Activated naive CD4-positive, alpha-beta T cell treated with anti-CD3 and anti-CD28 coated beads, Interleukin-2, amount 10 ng/mL, durations not matched to agents 5 hours and 36 hours (primary cell): ENCODE results near the gene RPAP3. TPM values are rescaled to one million over a fixed set of nuclear protein-coding genes. Genes with fewer than 3 reads are reported as not detected.

Experiments used
- total RNA-seq, 2 experiments: library from RNA; stranded (reverse); gene quantifications; one replicate each; pipeline ENCODE4 v1.2.3, GENCODE V29; 2021

RPAP3 gene
- 10 to 100 TPM; 34.5 to 38.6 TPM for total RNA-seq

GRCh38 chr12:47705566-47706425 lies at the start of gene RPAP3:
TSS of gene RPAP3 (minus strand) at chr12:47706030. CDS start at chr12:47702840, 3,190 bp downstream.

GRCh38 chr12:47725091-47725772 lies 19.4 kb upstream of the RPAP3 start, which contains the start of gene ENDOU:
TSS of gene ENDOU (minus strand) at chr12:47725490. CDS start at chr12:47725413, 77 bp downstream.

Other genes starting within 250 kb of the RPAP3 start
- not detected for gene ENDOU, start 19.5 kb upstream of the RPAP3 start, total RNA-seq
- gene RAPGEF3, start 52.9 kb upstream of the RPAP3 start, total RNA-seq: under 1 TPM; 0.15 to 0.24 TPM
- gene SLC48A1, start 67.2 kb upstream of the RPAP3 start, total RNA-seq: 10 to 100 TPM; 14.8 to 15.0 TPM
- 100 to 1,000 TPM; 340 to 361 TPM for gene HDAC7, start 113.9 kb upstream of the RPAP3 start, total RNA-seq
- 10 to 100 TPM; 13.0 to 13.4 TPM for gene VDR, start 199.0 kb upstream of the RPAP3 start, total RNA-seq